NCI-H524 treated with DMSO at 0.1 percent for 48 hours (cell line): ENCODE data around the gene OR2C3.
"Not testable (repeated sequence)": the region's sequence is repeated elsewhere in the genome, so short reads cannot be mapped to it uniquely, and the experiment has no call there.

Experiments
- DNase-seq: peaks from one replicate; lab custom pipeline; 2025; lab: John Stamatoyannopoulos, UW

The OR2C3 gene

GRCh38 chr1:247517795-247518612 lies 18.2 kb downstream of the OR2C3 start:
- DNase-seq = no peak

DNA sequence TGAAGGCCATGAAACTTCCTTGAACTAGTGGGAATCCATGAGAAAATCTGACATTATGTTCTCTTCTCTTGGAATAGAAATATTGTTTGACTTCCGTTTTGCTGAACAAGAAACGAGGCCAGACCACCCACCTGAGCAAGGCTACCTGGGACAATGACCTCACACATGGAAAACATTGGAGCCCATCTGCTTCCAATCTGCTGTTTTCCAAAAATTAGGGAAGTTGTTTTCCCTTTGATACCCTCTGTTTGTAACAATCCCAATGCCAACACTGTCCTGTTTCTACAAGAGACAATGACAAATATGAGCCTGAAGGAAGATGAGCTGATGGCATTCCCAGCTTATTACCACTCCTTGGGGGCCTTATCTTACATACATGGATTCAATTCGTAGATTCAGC lies 29.4 kb downstream of the OR2C3 start:
- DNase-seq = no peak

DNA sequence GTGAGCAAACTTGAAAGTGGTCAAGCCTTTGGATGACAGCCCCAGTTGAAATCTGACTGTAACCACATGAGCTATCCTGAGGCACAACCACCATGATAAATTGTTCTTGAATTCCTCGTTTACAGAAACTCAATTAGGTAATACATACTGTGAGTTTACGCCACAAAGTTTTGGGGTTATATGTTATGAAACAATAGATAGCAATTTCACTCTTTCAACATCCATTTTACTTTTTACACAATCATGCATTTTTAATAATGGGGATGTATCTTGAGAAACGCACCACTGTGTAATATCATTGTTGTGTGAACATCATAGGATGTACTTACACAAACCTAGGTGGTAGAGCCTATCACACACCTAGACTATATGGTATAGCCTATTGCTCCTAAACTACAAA lies 35.4 kb downstream of the OR2C3 start:
- no peak for DNase-seq

DNA sequence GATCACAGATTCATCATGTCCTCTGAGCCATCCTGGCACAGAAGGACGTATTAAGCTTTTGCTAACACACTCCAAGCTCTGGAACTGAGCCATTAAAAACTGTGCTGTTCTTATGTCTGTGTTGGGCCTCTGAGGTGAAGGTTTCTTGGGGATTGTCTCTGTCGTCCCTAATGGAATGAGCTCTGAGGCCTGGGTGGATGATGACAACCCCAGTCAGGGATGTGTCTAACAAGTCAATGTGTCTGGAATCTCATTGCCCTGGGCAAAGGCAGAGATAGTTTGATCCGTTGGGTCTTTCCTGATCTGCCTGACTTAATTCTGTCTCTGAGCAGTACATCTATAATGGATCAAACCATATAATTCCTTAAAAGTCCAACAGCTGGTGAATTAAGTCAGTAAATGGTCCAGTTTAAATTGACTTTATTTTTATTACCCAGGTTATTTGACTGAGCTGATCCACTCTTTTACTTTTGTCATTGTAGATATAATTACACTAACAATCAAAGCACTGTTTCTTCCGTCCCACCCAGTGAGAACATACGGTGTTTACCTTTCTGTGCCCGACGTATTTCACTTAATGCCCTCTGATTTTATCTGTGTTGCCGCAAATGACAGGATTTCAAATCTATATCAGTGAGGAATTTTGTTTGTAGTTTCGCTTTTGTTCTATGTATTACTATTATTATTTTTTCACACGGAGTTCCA lies 39.5 kb downstream of the OR2C3 start:
- DNase-seq = no peak

- no peak for DNase-seq
These were observed 41.5 kb downstream of the OR2C3 start for GRCh38 chr1:247494767-247495166.

GRCh38 chr1:247493106-247493505 lies 43.1 kb downstream of the OR2C3 start:
- DNase-seq = no peak

DNA sequence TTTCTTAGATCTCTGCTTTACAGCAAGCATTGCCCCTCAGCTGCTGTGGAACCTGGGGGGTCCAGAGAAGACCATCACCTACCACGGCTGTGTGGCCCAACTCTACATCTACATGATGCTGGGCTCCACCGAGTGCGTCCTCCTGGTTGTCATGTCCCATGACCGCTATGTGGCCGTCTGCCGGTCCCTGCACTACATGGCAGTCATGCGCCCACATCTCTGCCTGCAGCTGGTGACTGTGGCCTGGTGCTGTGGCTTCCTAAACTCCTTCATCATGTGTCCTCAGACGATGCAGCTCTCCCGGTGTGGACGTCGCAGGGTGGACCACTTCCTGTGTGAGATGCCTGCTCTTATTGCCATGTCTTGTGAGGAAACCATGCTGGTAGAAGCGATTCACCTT lies 44.9 kb downstream of the OR2C3 start:
- no peak for DNase-seq

- DNase-seq = no peak
These were observed 49.2 kb downstream of the OR2C3 start for GRCh38 chr1:247487057-247487456.

DNA sequence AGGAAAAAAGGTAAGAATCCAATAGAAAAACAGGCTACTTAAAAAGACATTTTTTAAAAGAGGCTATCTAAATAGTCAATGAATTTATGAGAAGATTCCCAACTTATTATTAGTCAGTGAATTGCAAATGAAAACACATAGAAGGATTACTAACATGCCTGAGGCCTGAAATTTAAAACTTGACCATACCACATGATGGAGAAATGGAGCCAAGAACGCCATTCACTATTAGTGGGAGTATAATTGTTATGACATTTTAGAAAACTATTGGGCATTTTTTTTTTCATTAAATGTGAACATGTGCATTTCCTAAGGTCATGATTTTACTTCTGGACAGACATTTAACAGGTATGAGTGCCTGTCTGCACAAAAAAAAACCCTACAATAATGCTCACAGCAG lies 53.5 kb downstream of the OR2C3 start:
- DNase-seq = no peak

DNA sequence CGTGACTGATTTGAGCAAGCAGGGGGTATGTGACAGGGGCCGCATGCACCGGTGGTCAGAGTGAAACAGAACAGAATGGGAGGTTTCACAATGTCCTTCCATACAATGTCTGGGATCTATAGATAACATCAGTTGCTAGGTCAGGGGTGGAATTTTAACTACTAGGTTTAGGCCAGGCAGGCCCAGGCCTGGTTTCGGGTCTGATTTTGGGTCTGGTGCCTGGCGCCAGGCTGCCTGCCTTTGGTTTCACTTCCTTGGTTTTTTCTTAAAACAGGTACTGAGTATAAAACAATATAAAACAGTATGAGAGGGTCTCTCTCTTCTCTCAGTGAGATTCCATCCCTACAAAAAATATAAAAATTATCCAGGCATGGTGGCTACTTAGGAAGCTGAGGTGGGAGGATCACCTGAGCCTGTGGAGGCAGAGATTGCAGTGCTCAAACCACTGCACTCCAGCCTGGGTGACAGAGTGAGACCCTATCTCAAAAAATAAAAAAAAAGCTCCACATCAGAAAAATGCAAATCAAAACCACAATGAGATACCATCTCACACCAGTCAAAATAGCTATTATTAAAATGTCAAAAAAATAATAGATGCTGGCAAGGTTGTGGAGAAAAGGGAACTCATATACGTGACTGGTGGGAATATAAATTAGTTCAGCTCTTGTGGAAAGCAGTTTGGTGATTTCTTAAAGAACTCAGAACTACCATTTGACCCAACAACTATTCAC lies 59.7 kb downstream of the OR2C3 start:
- not testable (repeated sequence) for DNase-seq

DNA sequence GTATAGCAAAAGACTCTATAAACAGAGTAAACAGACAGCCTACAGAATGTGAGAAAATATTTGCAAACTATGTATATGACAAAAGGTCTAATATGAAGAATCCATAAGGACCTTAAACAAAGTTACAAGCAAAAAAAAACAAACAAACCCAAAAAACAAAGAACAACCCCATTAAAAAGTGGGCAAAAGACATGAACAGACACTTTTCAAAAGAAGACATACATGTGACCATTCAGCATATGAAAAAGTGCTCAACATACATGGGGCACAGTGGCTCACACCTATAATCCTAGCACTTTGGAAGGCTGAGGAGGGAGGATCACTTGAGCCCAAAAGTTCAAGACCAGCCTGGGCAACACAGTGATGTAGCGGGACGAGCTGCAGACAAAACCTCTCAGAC lies 60.4 kb downstream of the OR2C3 start:
- no peak for DNase-seq
